Stimulated activated CD4-positive, alpha-beta T cell treated with anti-CD3 and anti-CD28 coated beads, TNF-alpha, amount 100 ng/mL, for 24 hours (primary cell): ENCODE data around the gene TES.
A peak's percentile ranks its signal among the peaks of the same experiment; 100 is the strongest.
"Not testable (repeated sequence)": the region's sequence is repeated elsewhere in the genome, so short reads cannot be mapped to it uniquely, and the experiment has no call there.

Experiments
- DNase-seq, 3 experiments: peaks; one replicate each; pipeline ENCODE4 v3.0.0-alpha.2; 2020; ENCODE audit warnings: low read depth in 3 of 3

The TES gene

DNA sequence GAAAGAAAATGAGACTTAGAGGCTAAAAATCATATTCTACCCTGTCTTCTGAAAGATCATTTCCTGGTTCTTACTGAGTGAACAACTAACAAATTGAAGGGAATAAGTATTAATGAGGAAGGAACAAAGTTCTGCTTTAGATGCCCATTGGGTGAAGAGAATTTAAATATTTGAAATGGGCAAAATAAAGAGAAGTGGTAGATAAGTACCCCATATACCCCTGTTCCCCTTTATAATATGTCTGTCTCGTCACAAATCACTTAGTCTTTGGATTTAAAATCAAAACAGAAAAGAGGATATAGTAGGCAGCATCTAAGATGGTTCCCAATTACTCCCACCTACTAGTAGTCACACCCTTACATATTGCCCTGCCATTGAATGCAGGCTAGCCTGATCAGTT is 13.2 kb downstream of the TES start:
- DNase-seq: no peak

DNA sequence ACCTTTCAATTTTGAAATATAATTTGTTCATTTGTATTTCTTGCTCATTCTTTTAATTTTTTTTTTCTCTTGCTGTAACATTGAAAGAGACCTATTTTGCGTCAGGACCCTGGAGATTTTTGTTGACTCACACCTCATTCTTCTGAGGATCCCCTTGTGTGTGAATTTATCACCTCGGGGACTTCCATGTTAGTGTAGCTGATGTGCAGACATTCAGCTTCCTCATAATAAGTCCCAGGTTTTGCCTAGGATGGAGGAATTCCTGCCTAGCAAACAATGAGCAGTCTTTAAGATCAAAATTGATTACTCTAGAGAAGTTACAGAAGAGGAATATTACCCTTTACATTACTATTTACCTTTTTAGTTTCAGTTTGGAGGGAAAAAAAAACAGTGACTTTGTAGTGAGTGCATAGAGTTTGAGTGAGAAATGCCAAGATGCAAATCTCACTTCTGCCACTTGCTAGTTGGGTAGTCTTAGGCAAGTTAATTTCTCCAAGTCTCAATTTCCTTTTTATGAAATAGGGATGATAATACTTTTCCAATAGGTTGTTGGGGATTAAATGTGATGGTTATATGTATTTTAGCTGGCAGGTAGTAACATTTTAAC is 14.3 kb downstream of the TES start:
- no peak for DNase-seq

DNA sequence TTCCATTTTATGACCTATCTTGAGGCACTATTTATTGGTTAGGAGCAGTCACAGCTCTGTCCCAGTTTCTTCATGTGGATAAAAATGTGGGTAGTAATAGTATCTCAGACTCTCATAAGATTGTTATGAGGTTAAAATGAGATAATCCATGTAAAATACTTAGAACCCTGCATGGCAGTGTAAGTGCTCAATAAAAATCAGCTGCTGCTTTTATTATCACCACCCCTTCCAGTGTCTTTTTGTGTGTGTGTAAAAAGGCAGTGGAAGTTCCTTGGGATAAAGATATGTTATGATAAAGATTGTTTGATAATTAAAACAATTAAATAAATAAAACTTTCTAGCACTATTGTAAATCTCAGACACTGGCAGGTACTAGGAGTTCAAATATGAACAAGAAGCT is 15.5 kb downstream of the TES start:
- DNase-seq: no peak

DNA sequence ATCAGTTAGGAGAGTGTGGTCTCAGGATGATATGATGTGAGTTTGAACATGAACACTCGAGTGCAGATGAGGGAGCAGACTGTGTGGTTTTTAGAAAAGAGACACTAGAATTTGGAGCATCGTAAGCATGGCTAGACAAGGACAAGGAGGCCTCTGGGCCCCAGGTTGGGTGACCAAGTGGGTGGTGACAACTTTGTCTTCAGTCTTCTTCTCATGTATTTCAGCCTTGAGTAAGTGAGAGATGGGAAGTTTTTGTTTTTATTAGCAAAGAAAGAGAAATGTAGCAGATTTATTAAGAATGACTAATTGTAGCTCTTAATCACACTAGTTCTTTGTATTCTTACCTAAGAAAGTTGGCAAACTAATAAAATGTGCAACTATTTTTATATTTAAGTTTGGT is 16.3 kb downstream of the TES start:
- no peak for DNase-seq

DNA sequence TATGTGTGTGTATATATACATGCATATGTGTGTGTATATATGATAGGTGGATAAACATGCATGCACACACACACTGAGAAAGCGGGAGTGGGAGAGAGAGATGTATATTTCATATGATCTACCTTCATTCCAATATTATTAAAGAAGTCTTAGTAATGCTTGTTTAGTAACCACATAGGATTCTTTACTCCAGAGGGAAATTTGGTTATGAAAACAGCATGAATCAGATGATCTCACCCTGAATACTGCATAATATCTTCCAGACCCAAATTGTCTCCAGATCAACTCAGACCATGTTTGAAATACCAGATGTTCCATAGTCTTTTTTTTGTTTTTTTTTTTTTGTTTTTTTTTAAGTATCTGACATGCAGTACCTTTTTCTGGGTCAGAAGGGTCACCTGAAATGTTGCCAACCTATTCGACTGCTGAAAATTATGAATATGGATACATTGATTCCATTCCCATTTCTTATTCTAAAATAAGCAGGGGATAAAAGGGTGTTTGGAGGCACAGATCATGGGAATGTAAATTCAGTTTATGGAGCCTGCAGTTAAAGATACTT is 17.4 kb downstream of the TES start:
- DNase-seq: no peak

DNA sequence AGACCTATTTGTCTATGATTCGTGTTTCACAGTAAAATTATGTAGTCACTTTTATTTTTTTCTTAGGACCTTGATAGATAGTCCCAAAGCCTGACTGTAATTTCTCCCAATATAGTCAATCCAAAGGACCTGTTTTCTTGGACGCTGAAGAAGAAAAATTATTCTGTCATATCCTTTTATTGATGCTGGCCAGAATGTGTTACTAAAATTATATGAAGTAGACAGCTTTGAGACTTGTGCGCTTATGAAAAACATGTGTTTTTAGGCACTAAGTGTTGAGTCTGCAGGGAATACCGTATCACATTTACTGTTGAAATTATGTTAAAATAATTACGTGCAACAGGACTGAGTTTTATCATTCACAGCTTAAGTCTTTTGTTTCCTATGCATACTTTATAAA is 17.9 kb downstream of the TES start:
- no peak for DNase-seq

DNA sequence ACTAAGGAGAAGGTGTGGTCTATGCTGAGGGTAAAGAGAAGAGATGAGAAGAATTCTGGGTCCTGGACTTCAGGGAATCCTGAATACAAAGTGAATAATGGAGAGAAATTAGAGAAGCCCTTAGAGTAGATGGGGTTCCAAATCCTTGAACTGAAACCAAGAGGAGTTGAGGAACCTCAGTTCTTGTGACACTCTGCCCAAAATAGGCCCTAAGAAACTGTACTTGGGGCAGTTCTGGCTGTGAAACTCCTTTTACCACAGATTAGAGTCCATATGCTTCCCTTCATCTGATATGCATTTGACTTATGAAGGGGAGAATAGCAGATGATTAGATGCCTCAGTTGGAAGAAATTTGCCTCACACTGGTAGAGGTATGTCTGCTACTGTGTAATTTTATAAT is 19.0 kb downstream of the TES start:
- no peak for DNase-seq

DNA sequence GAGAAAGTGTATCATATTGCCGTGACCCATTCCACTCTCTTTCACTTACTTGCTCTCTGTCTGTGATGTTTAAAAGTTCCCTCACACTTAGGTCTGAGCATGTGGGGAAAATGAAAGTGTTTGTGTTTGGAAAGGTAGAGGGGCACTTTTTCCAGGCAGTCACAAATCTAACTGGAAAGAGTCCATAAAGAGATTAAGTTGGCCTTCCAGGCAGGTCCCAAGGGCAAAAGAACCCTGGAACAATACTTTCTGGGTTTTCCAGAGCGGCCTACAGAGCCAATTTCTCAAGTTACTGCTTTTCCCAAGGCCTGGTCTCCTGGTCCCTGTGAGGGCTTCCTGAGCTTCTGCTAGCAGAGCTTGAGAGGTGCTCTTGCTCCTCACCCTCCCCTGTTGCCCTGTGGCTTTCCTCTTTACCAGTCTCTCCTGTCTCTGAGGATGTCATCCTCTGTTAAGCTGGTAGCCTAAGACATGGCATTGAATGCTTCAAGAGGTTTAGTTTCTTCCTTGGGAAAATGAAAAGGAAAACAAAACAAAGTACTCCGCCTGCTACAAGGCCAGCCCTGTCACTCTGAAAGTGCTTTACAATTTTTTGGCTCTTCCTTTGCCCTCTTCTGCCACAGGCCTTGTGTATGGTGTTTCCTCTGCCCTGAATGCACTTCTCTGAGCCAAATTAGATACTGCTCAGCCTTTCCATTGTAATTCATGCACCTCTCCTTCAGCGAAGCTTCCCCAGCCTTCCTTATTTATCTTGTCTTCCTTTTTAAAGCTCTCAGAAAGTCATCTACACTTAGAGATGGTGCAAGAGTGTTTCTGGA is 20.1 kb downstream of the TES start:
- no peak for DNase-seq

DNA sequence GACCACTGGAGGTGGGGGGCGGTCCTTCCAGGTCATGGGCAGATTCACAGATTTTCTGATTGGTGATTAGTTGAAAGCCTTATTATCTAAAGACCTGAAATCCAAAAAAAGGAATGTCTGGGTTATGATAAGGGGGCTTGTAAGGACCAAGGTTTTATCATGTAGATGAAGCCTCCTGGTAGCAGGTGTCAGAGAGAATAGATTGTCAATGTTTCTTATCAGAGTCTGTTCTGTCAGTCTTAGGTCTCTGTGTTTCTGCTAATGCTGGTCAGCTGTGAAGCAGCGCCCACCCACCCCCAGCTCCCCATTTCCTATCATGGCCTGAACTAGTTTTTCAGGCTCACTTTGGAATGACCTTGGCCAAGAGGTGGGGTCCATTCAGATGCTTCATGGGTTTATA is 21.2 kb downstream of the TES start:
- no peak for DNase-seq

DNA sequence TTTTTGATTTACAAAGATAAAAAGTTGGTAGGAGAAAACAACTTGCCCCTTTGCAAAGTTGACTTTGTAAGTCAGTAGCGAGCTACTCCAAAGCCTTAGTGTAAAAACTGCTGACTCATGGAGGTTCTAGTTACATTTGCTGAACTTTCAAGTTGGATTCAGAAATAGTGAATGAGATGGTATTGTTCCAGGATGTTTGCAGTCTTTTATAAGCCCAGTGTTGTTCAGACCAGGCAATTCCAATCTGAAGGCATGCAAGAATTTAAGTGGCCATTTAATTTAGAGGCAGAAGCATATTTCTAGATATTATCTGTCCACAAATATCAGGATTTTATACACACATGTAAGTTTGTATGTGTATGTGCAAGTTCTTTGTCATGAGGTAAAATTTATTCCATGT is 21.6 kb downstream of the TES start:
- DNase-seq: no peak

DNA sequence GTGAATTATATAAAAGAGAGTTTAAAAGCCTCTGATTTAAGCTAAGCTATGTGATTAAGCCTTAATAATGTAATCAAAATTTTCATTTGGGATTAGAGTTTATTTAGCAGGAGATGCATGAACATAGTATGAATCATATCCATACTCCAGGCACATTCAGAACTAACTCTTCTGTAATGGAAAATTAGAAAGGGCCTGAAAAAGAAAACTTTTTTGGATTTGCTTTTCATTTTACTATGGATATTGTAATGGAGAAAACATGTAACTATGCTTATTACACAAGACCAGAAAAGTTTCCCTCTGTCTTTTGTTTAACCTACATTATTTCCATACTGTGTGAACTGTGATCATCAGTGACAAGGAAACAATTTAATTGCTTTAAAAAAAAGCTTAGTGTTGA is 22.0 kb downstream of the TES start:
- no peak for DNase-seq

DNA sequence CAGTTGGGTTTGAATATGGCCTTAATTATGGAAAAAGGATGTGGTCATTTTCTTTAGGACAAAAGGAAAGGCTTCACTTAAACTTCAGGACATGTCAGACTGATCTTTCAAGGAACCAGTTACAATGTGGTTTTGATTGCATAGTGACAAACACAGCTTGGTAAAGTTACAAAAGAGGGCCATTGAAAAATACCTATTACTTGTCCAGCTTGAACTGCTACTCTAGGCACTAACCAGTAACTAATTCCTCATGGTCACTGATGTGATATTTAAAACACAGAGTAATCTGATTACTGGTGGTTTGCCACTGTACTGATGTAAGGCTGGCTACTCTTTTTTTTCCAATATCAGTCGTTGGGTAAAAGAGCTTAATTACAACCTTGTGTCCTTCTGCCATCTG is 22.6 kb downstream of the TES start:
- no peak for DNase-seq

DNA sequence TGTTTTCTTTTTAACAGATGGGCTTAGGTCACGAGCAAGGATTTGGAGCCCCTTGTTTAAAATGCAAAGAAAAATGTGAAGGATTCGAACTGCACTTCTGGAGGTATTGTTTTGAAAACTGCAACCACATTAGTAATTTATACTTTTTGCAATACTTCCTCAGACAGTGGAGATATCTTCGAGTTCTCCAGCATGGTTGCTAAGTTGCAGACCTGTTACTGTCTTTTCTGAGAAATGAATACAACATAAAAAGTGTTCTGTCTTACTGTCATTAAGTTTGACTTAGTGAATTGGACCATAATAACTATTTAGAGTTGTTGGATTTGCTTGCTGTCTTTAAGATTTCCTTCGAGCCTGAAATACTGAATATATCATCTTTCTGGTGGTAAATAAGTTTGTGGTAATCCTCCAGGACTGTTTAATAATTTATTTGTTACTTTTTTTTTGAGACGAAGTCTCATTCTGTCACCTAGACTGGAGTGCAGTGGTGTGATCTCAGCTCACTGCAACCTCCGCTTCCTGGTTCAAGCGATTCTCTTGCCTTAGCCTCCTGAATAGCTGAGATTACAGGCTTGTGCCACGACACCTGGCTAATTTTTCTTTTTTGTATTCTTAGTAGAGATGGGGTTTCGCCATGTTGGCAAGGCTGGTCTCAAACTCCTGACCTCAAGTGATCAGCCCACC is 24.3 kb downstream of the TES start:
- DNase-seq: no peak

DNA sequence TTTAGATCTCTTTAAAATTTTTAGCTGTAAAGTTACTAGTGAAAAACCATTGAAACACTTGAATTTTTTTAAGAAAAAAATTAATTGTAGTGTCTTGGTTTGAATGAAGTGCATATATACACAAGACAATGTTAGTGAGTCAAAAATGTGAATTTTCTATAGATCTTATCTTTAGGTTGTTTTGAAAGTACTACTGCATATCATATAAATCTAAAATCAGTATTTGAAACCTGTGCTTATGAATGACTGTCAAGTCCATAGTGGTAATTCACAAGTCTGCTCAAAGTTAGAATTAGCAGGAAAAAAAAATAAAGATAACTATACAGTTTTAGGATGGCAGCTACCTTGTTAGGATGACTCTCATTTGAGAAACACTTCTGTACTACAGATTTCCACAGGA is 25.0 kb downstream of the TES start:
- DNase-seq: no peak

DNA sequence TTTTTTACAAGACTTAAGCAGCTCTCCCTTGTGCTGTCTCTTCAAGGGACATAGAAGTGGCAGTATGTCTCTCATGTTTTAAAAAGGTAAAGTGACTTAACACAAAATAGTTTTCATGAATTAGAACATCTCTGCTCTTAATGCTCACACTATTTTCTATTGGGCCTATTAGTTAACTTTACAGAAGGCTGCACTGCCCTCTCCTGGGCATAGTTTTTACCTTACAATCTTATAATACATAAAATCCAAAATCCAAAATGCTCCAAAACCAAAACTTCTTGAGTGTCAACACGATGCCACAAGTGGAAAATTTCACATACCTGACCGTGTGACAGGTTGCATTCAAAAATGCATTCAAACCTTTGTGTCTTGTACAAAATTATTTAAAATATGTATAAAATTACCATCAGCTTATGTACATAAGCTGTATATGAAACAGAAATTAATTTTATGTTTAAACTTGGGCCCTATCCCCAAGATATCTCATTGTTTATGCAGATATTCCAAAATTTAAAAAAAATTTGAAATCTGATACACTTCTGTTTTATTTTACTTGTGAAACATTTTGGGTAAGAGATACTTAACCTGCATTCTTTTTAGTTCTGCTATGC is 25.8 kb downstream of the TES start:
- DNase-seq: peak in 2 of 3 experiments; percentile 25 to 31

DNA sequence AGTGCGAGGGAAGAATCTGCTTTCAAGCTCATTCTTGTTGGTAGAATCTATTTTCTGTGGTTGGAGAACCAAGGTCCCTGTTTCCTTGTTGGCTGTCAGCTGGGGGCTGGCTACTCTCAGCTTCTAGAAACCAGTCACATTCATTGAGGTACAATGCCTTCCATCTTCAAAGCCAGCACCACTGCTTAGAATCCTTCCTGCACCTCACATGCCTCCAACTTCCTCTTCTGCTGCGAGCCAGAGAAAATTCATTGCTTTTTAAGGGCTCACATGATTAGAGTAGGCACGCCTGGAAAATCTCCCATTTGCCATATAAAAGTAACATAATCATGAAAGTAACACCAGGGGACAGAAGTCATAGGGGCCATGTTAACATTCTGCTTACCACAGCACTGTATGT is 28.7 kb downstream of the TES start:
- no peak for DNase-seq

DNA sequence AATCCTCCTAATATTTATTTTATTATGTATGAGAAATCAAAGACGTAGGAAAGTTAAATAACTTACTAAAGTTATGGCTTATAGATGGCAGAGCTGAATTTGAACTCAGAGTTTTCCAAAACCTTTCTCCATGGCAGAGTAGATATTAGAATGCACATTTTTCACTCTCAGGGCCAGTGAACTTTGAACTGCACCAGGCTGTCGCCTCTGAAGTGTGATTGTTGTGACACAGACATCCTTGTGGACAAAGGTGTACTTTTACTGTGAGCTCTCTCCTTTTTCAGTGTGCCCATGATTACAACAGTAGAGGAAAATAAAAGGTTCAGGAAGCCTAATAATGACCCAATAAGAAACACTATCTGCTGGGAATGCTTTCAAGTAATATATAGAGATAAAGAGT is 29.1 kb downstream of the TES start:
- DNase-seq: no peak

DNA sequence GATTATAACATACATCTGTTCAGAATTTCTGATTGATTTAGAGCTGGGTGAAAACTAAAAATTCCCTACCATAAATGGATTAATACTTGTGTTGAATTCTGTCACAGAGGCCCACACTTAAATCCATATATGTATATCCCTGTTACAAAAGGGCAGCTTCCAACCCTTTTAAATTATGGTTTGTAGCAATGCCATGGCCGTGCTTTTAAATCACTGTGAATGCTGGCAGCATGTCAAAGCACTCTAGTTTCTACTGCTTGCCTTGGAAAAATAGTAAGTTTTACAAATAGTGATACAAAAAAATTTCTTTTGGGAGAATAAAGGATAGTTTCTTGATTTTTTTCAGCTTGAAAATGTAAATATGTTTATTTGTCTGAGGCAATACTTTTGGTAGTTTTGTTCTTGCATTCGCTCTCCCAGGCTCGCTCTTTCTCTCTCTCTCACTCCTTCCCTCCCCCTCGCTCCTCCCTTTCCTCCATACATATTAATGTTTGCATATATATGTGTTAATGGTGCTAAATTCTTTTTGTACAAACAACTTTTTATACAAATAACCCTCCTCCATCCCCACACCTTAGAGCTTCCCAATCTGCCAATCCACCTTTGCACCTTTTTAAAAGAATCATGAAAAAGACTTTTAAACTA is 29.8 kb downstream of the TES start:
- no peak for DNase-seq

DNA sequence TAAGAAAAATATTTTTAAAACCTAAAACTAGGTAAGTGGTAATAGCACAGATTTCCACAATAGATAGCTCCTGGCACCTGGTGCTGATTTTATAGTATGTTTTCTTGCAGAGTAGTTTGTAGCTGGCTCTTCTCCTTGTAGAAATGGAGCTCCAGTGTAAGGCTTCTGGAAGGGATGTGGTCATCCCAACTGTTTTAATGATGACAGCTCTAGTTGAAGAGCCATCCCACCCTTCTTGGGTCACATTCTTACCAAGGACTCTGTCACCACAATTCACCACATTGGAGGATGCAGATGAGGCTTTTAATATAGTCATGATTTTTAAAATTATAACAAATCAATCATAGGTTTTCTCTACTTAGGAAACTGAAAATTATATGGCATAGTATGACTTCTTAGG is 31.0 kb downstream of the TES start:
- no peak for DNase-seq

DNA sequence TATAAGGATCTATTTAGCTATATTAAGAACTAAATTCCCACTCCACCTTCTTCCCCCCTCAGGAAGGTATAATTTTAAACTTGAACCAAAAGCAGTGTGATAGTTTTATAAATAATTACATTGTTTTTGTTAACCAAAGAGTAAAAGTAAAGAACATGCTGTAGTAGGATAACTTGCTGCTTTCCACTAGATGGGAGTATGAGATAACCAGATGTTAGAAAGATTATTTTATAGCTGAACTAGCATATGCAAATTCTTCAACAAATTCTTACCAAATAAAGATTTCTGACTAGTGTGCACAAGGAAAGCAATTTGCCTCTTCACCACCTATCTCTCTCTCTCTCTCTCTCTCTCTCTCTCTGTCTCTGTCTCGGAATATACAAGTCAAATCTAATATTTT is 31.8 kb downstream of the TES start:
- no peak for DNase-seq

DNA sequence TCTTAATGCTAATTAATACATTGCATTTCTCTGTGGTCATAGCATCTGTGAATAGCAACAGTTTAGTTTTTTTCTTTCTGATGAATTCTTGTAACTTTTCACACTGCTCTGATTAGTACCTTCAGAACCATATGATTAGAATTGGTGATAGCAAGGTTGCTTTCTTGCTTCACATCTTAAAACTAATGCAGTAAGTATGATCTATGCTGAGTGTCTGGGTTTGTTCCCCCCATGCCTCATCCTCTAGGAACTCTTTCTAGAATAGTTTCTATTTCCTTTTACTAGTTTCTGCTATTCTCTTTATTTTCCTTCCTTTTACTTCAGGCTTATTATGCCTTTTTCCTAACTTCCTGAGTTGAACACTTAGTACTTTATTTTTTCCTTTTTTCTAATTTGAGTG is 32.4 kb downstream of the TES start:
- DNase-seq: no peak

DNA sequence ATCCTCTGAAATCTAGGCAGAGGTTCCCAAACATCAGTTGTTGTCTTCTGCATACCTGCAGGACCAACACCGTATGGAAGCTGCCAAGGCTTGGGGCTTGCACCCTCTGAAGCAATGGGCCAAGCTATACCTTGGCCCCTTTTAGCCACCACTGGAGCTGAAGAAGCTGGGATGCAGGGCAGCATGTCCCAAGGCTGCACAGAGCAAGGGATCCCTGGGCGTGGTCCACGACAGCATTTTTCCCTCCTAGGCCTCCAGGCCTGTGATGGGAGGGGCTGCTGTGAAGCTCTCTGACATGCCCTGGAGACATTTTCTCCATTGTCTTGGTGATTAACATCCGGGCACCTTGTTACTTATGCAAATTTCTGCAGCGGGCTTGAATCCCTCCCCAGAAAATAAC is 34.5 kb downstream of the TES start:
- not testable (repeated sequence) for DNase-seq
